ENCODE measurements around the gene CLHC1. TPM values are rescaled to one million over a fixed set of nuclear protein-coding genes. Genes with fewer than 3 reads are reported as not detected.
"Not testable (repeated sequence)": the region's sequence is repeated elsewhere in the genome, so short reads cannot be mapped to it uniquely, and the experiment has no call there.

Gene CLHC1
- total RNA-seq, 1 experiment from 2014 or later, result 16.2 TPM

DNA sequence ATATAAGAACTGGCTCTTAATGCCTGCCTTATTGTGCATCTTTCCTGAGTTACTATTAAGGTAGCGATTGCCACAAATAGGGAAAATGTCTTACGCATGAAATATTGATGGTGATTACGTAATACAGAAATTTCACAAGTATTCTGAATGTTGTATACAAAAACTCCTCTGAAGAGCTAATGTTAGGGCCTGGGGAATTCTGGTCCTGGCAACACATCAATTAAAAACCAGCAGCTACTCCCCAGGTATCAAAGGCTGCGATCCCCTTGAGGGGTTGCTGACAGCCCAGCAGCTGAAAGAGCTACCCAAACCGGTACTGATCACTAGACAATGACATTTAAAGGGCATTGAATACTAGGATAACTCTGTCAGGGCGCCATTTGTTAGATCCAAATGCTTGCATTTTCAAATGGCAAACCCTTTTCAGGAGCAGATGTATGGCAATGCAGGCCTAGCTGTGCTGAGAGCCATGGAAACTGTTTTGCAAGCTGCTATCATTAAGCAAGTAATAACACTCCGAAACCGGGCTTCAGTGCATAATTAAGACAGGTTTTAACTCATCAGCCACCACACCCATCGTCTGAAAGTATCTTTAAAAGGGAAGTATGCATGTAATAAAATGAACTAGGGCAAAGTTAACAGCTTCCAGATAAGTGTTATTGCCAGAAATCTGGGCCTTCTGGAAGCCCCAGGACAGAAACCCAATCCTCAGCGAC is 78.4 kb downstream of the CLHC1 start:
- no peak for DNase-seq (ENCODE audit: low spot score)

GRCh38 chr2:55152475-55153412 is 79.3 kb downstream of the CLHC1 start:
- no peak for DNase-seq (ENCODE audit: low spot score)

GRCh38 chr2:55151733-55152433 is 80.2 kb downstream of the CLHC1 start:
- no peak for DNase-seq (ENCODE audit: low spot score)

GRCh38 chr2:55150834-55151233 is 81.3 kb downstream of the CLHC1 start:
- no peak for DNase-seq (ENCODE audit: low spot score)

- no peak for DNase-seq (ENCODE audit: low spot score)
These were observed 83.8 kb downstream of the CLHC1 start for GRCh38 chr2:55148269-55148668.

- DNase-seq (ENCODE audit: low spot score), result no peak
These were observed 84.6 kb downstream of the CLHC1 start for GRCh38 chr2:55147531-55147930.

DNA sequence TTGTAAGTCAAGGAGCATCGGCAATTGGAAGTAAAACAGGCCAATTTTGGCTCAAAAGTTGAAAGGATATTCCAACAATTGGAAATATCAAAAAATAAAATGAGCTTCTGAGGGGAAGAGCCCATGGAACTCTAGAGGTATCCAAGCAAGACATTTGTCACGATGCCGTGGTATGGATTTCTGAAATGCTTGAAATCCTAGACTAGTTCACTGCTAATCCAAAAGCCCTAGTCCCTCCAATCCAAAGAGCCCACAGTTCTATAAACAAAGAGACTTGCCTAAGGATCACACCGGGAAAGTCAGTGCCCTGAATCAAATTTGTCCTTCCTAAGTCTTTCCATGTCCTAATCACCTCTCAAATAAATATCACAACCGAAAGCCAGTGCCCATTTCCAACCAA is 85.1 kb downstream of the CLHC1 start:
- no peak for DNase-seq (ENCODE audit: low spot score)

- no peak for DNase-seq (ENCODE audit: low spot score)
These were observed 85.8 kb downstream of the CLHC1 start for GRCh38 chr2:55146263-55146662.

GRCh38 chr2:55144922-55145820 is 86.9 kb downstream of the CLHC1 start:
- no peak for DNase-seq (ENCODE audit: low spot score)

- DNase-seq (ENCODE audit: low spot score), result not testable (repeated sequence)
These were observed 88.4 kb downstream of the CLHC1 start for GRCh38 chr2:55143706-55144105.

DNA sequence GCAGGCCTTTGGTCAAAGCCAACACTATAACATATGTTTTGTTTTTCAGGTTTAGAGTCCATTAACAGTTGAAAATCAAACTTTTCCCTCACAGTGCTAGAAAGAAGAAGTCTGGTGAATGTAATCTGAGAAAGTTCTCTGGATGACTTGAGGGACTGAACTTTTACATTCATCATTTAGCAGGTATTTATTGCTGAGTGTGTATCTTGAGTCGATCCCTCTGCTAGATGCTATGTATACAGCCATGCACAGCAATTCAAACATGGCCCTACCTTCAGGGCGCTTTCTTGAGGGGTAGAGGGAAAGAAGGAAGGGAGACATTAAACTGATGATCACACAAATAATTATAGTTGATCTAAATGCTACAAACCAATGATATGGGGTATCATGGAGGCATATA is 89.6 kb downstream of the CLHC1 start:
- no peak for DNase-seq (ENCODE audit: low spot score)

DNA sequence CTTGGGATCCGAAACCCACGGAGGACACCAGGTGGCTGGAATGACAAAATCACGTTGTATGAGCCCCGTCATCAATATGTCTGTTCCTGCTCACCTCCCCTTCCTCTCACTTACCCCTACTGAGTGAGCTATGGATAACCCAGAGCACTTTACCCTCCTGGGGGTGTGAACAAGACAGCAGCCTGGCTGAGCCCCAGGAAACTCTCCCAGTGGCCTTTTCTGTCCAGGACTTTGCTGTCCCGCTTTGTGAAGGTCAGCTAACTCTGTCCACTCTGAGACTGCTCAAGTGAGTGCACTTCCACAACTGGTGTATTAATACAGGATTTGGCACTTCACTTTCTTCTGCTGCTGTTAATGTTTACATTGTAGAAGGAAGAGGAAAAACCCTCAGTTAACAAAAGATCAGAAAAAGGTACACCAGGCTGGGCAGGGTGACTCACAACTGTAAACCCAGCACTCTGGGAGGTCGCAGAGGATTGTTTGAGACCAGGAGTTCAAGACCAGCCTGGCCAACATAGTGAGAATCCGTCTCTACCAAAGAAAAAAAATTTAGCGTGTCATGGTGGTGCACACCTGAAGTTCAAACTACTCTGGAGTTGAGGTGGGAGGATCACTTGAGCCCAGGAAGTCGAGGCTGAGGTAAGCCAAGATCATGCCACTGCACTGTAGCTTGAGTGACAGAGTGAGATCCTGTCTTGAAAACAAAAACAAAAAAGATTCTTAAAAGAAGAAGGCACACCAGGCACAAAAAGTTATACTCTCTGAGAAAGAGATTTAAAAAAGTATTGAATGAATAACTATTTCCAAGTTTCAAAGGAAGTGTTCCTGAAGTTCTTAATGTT is 90.3 kb downstream of the CLHC1 start:
- no peak for DNase-seq (ENCODE audit: low spot score)

DNA sequence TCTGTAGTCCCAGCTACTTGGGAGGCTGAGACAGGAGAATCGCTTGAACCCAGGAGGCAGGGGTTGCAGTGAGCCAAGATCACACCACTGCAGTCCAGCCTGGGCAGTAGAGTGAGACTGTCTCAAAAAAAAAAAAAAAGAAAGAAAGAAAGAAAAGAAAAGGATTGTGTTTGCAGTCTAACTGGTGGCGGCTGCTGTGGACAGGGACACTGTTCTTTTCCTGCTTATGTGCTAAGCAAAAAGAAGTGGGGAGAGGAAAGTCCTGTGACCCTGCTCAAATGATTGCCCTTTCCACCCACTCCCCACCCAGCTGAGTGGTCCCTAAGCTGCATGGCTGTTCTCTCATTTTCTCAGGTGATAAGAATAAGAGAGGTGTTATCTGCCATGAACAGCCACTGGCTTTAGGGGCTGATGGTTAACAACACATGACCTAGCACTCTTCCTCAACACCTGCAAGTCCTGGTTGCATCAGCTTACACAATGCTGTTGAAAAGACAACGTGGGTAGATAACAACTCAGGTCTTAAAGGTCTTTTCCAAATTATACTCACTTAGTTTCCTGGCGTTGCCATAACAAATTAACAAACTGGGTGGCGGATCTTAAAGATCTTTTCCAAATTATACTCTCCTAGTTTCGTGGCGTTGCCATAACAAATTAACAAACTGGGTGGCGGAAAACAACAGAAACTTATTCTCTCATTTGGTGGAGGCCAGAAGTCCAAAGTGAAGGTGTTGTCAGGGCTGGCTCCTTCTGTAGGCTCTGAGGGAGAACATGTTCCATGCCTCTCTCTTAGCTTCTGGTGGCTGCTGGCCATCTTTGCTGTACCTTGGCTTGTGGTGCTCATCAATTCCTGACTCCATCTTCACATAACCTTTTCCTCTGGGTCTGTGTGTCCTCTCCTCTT is 91.5 kb downstream of the CLHC1 start:
- DNase-seq (ENCODE audit: low spot score), result no peak

- no peak for DNase-seq (ENCODE audit: low spot score)
These were observed 92.8 kb downstream of the CLHC1 start for GRCh38 chr2:55139305-55139704.

DNA sequence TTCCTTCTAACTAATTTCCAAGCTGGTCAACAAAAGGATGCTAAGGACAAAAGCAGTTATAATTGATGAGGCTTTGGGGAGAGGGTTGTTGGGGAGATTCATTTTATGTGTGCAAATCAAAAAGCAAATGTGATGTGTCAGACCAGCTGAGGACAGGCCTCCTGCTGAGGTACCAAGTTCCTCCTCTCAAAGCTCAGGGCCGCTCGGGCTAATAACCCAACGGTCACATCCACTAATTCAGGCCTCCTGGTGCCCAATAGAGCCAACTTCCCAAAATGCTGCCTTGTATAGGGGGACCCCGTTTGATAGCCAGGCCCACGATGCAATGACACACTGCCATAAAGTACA is 93.2 kb downstream of the CLHC1 start:
- DNase-seq (ENCODE audit: low spot score), result no peak

- DNase-seq (ENCODE audit: low spot score), result no peak
These were observed 93.8 kb downstream of the CLHC1 start for GRCh38 chr2:55138014-55138881.

DNA sequence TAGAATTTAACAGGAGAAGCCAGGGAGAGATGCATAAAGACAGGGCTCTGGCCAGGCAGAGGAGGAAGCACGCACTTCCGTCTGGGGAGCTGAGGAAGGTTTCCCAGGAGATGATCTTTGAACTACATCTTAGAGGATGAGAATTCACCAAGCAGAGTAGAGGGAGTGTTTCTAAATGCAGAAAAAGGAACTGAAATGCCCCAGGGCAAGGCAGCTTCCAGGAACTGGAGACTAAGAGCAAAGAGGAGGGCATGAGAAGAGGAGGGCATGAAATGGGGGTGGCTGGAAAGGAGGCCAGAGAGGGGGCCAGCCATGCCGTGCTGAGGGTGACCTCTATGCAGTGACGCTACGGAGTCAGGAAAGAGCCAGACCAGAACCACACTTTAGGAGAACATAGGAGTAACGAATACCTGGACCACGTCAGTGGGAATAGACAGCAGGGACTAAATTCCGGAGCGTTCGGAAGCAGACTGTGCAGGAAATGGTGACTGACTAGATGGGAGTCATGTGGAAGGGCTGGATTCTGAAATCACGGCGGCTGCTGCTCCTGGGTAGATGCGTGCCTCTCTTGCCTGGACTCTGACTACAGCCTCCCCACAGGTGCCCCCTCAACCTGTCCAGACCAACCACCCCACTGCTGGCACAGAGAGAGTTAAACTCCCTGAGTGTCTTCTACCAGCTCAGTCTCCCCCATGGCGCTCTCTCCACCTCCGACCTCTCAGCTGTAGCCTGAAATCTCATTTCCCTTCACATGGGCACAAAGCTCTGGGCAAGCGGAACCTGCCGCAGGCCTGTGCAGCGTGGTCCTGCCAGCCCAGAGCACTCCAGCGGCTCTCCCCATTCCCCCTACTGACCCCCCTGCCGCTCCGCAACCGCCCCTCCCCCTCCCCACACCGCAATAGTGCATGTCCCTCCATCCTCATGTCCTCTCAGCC is 94.8 kb downstream of the CLHC1 start:
- DNase-seq (ENCODE audit: low spot score), result no peak

Measured in A172 (cell line).